Measurements from ENCODE around the gene CTR9.

DNA sequence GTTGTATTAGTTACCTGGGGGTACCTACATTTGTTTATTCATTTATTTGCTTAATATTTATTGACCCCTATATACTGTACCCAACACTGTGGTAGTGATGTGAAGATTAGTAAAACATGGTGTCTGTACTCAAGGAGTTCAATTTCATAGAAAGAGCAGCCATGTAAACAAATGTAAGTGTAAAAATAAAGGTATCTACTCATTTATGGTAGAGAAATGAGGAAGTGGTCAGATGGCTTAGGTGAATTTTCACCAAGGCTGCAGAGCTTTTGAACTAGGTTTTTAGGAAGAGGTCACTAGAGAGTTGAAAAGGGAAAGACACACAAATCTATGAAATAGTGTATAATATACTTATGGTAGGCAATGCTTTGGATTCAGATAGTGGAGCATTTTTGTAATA, 11.1 kb downstream of the CTR9 start:
- TF ChIP-seq, protein P1, sequence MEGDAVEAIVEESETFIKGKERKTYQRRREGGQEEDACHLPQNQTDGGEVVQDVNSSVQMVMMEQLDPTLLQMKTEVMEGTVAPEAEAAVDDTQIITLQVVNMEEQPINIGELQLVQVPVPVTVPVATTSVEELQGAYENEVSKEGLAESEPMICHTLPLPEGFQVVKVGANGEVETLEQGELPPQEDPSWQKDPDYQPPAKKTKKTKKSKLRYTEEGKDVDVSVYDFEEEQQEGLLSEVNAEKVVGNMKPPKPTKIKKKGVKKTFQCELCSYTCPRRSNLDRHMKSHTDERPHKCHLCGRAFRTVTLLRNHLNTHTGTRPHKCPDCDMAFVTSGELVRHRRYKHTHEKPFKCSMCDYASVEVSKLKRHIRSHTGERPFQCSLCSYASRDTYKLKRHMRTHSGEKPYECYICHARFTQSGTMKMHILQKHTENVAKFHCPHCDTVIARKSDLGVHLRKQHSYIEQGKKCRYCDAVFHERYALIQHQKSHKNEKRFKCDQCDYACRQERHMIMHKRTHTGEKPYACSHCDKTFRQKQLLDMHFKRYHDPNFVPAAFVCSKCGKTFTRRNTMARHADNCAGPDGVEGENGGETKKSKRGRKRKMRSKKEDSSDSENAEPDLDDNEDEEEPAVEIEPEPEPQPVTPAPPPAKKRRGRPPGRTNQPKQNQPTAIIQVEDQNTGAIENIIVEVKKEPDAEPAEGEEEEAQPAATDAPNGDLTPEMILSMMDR (IDR thresholded peaks at IDR 0.05): no peak
- no peak for TF ChIP-seq ZNF232 (CRISPR knock-in tag; IDR thresholded peaks at IDR 0.05)
- TF ChIP-seq EMX1 (CRISPR knock-in tag; IDR thresholded peaks at IDR 0.05): no peak
- no peak for TF ChIP-seq NFYB (CRISPR knock-in tag; conservative IDR thresholded peaks at IDR 0.05; ENCODE audit: low read depth)
- TF ChIP-seq TP53 (CRISPR knock-in tag; IDR thresholded peaks at IDR 0.05): no peak
- no peak for TF ChIP-seq ELF4 (CRISPR knock-in tag; IDR thresholded peaks at IDR 0.05; ENCODE audit: low read depth)
- no peak for TF ChIP-seq NR2C2 (CRISPR knock-in tag; IDR thresholded peaks at IDR 0.05)
- TF ChIP-seq, protein P2, sequence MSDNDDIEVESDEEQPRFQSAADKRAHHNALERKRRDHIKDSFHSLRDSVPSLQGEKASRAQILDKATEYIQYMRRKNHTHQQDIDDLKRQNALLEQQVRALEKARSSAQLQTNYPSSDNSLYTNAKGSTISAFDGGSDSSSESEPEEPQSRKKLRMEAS (CRISPR knock-in tag; IDR thresholded peaks at IDR 0.05): no peak
